Stimulated activated CD8-positive, alpha-beta memory T cell treated with anti-CD3 and anti-CD28 coated beads, Interleukin-15, amount 100 ng/mL, for 24 hours (primary cell): Measurements from ENCODE around the gene STRADA.

Experiments used
- DNase-seq: peaks from one replicate; pipeline ENCODE4 v3.0.0-alpha.2; 2020; ENCODE audit warnings: low read depth

The STRADA gene

GRCh38 chr17:63701456-63701820, 40.2 kb downstream of the STRADA start:
- DNase-seq = no peak

GRCh38 chr17:63700528-63701455, 40.8 kb downstream of the STRADA start:
- DNase-seq = peak; percentile 29

- peak; percentile 71 for DNase-seq
Observed at GRCh38 chr17:63699638-63700527, 41.7 kb downstream of the STRADA start, which contains the start of gene LIMD2. Gene LIMD2 (minus strand): TSS chr17:63700125. CDS start chr17:63699298, 827 bp downstream.

GRCh38 chr17:63698886-63699637, 42.5 kb downstream of the STRADA start:
- peak; percentile 58 for DNase-seq

GRCh38 chr17:63698381-63698885, 43.2 kb downstream of the STRADA start:
- DNase-seq = no peak

- DNase-seq = peak; percentile 39
Observed at GRCh38 chr17:63697341-63698286, 44.0 kb downstream of the STRADA start.

GRCh38 chr17:63696381-63696961, 45.1 kb downstream of the STRADA start:
- DNase-seq = no peak

- DNase-seq = no peak
Observed at GRCh38 chr17:63695889-63696288, 45.7 kb downstream of the STRADA start.

GRCh38 chr17:63694950-63695773, 46.4 kb downstream of the STRADA start:
- DNase-seq = no peak

- no peak for DNase-seq
Observed at GRCh38 chr17:63694229-63694949, 47.2 kb downstream of the STRADA start.

- no peak for DNase-seq
Observed at GRCh38 chr17:63693411-63694113, 48.0 kb downstream of the STRADA start.

GRCh38 chr17:63692195-63692816, 49.3 kb downstream of the STRADA start:
- DNase-seq = no peak

GRCh38 chr17:63689479-63689878, 52.1 kb downstream of the STRADA start:
- DNase-seq = no peak

- no peak for DNase-seq
Observed at GRCh38 chr17:63688396-63689020, 53.1 kb downstream of the STRADA start.

GRCh38 chr17:63686138-63686685, 55.4 kb downstream of the STRADA start:
- DNase-seq = no peak

GRCh38 chr17:63685578-63685977, 56.0 kb downstream of the STRADA start:
- no peak for DNase-seq

GRCh38 chr17:63685041-63685440, 56.6 kb downstream of the STRADA start:
- DNase-seq = no peak
